Sigmoid colon (tissue), 7 donors: ENCODE measurements around the gene HOXA2. TPM values are rescaled to one million over a fixed set of nuclear protein-coding genes. Genes with fewer than 3 reads are reported as not detected.

Experiments
- DNase-seq: peaks from one replicate; pipeline ENCODE4 v3.0.0-alpha.2; 2019
- H3K27ac ChIP-seq, 4 donors: fragments of 200-600 bp; sonication (generic); one replicate each; pipeline ENCODE4 v1.5.1; 2016 to 2019; ENCODE audit warnings: mild to moderate bottlenecking in 1 of 4
- H3K27me3 ChIP-seq, 3 donors: fragments of 200-600 bp; sonication (generic); one replicate each; pipeline ENCODE4 v1.5.1; 2019; ENCODE audit warnings: mild to moderate bottlenecking in 1 of 3
- H3K36me3 ChIP-seq, 4 donors: fragments of 200-600 bp; sonication (generic); one replicate each; pipeline ENCODE4 v1.5.1; 2016 to 2019
- H3K4me1 ChIP-seq, 4 donors: fragments of 200-600 bp; sonication (generic); one replicate each; pipeline ENCODE4 v1.5.1; 2017 to 2019
- H3K4me3 ChIP-seq, 4 donors: fragments of 200-600 bp; sonication (generic); one replicate each; pipeline ENCODE4 v1.5.1; 2017 to 2019; ENCODE audit warnings: mild to moderate bottlenecking in 2 of 4, moderate library complexity in 1 of 4
- H3K9me3 ChIP-seq, 4 donors: fragments of 200-600 bp in 3 of 4; sonication (generic) in 3 of 4; one replicate each; pipeline versions ENCODE4 v1.5.1 to v1.6.1; 2013 to 2019
- CTCF ChIP-seq, 4 experiments: fragments of 450-650 bp in 3 of 4; fragments of 200-600 bp in 1 of 4; IDR thresholded peaks; one replicate each; pipeline ENCODE4 v1.5.1; 2016 to 2019; ENCODE audit warnings: antibody characterized with exemption in 4 of 4, mild to moderate bottlenecking in 3 of 4, moderate library complexity in 2 of 4
- EP300 ChIP-seq, 4 donors: sonication (generic); formaldehyde crosslinking; IDR thresholded peaks; one replicate each; pipeline ENCODE4 v1.6.1; 2017; ENCODE audit warnings: antibody characterized with exemption in 4 of 4
- POLR2A ChIP-seq, 2 donors: fragments of 450-650 bp; IDR thresholded peaks; one replicate each; pipeline ENCODE4 v1.6.1; 2016; ENCODE audit warnings: antibody characterized with exemption in 2 of 2, mild to moderate bottlenecking in 2 of 2, moderate library complexity in 2 of 2
- POLR2AphosphoS5 ChIP-seq, 4 donors: sonication (generic); formaldehyde crosslinking; IDR thresholded peaks; one replicate each; pipeline ENCODE4 v1.6.1; 2017; ENCODE audit warnings: antibody characterized with exemption in 4 of 4
- WGBS, 2 donors: extraction: QIAGEN DNeasy Blood & Tissue Kit; methylation state at CpG; one replicate each; pipeline ENCODE4 v1.1.7; 2013; 5-methylcytosine and 5-hydroxymethylcytosine counted together
- intact Hi-C: fragments of 100-400 bp; cut with DNase I; formaldehyde crosslinking; loops from one replicate; pipeline ENCODE4 v1.15.1; 2023
- polyA plus RNA-seq, 3 donors: library from polyadenylated mRNA; stranded (reverse); fragments of 200-250 nt; gene quantifications; one replicate each; pipeline ENCODE4 v1.2.3, GENCODE V29; 2013
- total RNA-seq, 4 donors: library from RNA; depleted of rRNA; stranded (reverse); fragments of >200 nt; gene quantifications; one replicate each; pipeline ENCODE4 v1.1.0, GENCODE V29; 2016
- donor health status: healthy with polysubstance abuse.
- donor health status: Bipolar disorder and iron deficiency.
- donor health status: healthy.

HOXA2 gene
- total and polyA plus RNA-seq, 7 donors, result 0.60 to 4.3 (median 1.9) TPM

- peaks cover 6 to 9% (median 7%) of the 10 kb centered on the region in 4 donors for H3K36me3 ChIP-seq
- TF ChIP-seq POLR2AphosphoS5 (IDR thresholded peaks at IDR 0.05) (no peak), CTCF (IDR thresholded peaks at IDR 0.05) (no peak), EP300 (IDR thresholded peaks at IDR 0.05) (no peak), POLR2A (IDR thresholded peaks at IDR 0.05) (no peak)
- H3K27ac ChIP-seq, result peak overlapping the region in 3 of 4 donors; percentile 91 to 96 (median 95)
- peaks cover 0 to 68% (median 51%) of the 10 kb centered on the region in 4 donors for H3K4me1 ChIP-seq
- intact Hi-C loops, result loop anchor here (2.0 to 5.0 kb wide), 2 partner anchors 15 to 1293 kb away; partner anchors contain the start of gene HOXA9
- peak overlapping the region; percentile 64 to 73 (median 68) for H3K4me3 ChIP-seq
- no peaks in the 10 kb centered on the region for H3K27me3 ChIP-seq
- 7 to 18% methylated on average over 13 of the region's 13 CpGs for WGBS, 2 donors
- peak; percentile 74 for DNase-seq
- H3K9me3 ChIP-seq, result no peaks in the 10 kb centered on the region
Observed at GRCh38 chr7:27149842-27150567, 47.5 kb upstream of the HOXA2 start.

GRCh38 chr7:27148756-27149641 lies 46.5 kb upstream of the HOXA2 start:
- peak; percentile 65 for DNase-seq
- Histone ChIP-seq H3K4me1 (peaks cover 0 to 59% (median 46%) of the 10 kb centered on the region in 4 donors), H3K27ac (peak overlapping the region in 3 of 4 donors; percentile 91 to 96 (median 95)), H3K9me3 (no peaks in the 10 kb centered on the region), H3K4me3 (peak overlapping the region; percentile 6 to 73 (median 66)), H3K36me3 (peaks cover 15 to 19% (median 15%) of the 10 kb centered on the region in 4 donors), H3K27me3 (no peaks in the 10 kb centered on the region)
- WGBS, 2 donors, result 8 to 17% methylated on average over 30 of the region's 30 CpGs
- intact Hi-C loops, result no loop called here
- TF ChIP-seq POLR2AphosphoS5 (IDR thresholded peaks at IDR 0.05) (no peak), EP300 (IDR thresholded peaks at IDR 0.05) (no peak), POLR2A (IDR thresholded peaks at IDR 0.05) (no peak), CTCF (IDR thresholded peaks at IDR 0.05) (no peak)

DNA sequence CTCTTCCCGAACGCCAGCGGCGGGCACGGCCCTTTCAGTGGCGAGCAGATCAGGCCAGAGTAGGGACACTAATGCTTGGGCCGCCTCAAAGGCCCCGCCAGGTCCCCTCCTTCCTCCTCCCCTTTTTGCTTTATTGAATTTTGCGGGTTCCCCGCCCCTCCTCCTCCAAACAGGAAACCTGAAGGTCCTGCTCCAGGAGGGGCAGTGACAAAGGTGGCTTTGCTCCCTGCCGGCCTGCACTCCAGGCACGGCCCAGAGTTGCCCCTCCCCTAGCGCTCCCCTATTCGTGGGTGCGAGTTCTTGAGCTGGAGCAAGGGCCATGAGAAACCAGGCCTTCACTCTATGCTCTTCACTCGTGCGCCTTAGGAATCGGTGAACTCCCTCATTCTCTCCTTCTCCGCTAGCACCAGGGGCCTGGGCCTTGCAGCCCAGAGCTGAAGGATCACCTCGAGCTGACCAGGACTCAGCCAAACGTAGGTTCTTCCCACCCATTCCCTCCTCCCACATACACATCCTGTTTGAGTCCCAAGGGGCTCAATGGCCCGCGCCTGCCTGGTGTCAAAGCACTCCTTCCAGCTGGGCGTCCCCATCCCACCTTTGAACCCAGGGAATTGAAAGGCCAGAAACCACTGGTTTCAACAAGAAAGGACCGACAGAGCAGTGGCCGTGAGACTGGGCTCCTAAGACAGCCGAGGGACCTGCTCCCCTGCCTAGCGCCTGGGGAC lies 45.7 kb upstream of the HOXA2 start:
- Histone ChIP-seq H3K9me3 (no peaks in the 10 kb centered on the region), H3K4me1 (peaks cover 0 to 66% (median 48%) of the 10 kb centered on the region in 4 donors), H3K36me3 (peaks cover 15 to 22% (median 17%) of the 10 kb centered on the region in 4 donors), H3K27me3 (no peaks in the 10 kb centered on the region), H3K27ac (peak overlapping the region in 3 of 4 donors; percentile 91 to 96 (median 95)), H3K4me3 (peak overlapping the region; percentile 33 to 73 (median 66))
- TF ChIP-seq EP300 (IDR thresholded peaks at IDR 0.05) (no peak), POLR2AphosphoS5 (IDR thresholded peaks at IDR 0.05) (peak in 2 of 4 donors; percentile 8 to 17), CTCF (IDR thresholded peaks at IDR 0.05) (no peak), POLR2A (IDR thresholded peaks at IDR 0.05) (peak in 1 of 2 donors; percentile 61)
- 3 to 9% methylated on average over 28 of the region's 28 CpGs for WGBS, 2 donors
- peak; percentile 75 for DNase-seq
- intact Hi-C loops, result no loop called here
